ENCODE data around the gene PRR22.

DNA sequence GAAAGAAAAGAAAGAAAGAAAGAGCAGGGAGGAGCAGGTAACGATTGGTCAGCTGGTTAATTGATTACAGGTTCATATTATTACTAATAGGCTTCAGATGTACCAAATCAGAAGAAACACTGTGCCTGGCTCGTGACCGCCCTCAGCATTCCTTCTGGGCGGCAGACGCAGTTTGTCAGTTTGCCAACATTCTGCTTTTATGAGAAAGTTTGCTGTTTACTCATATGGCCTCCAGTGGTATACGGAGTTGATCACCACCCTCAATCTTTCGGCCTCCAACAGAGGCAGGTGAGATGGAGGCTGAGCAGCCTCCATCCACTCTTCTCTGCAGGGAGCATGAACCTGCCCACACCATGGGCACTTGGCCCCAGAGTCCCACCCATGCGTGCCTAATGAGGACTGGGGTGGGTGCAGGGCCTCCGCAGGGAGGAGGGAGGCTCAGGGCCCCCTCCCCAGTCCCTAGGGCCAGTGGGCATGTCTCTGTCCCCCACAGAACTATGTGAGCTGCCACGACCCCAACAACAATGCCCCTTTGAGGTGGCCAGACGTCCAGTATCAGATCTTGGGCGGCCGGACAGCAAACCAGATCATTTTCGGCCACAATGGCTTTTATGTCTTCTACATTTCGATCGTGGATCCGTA is 8.8 kb downstream of the PRR22 start:
- no peak for TF ChIP-seq ZNF274 (IDR thresholded peaks at IDR 0.05; ENCODE audit: low read depth, low read length)
- no peak for TF ChIP-seq YY1 (IDR thresholded peaks at IDR 0.05; ENCODE audit: insufficient read depth, insufficient read length)
- TF ChIP-seq SUZ12 (IDR thresholded peaks at IDR 0.05; ENCODE audit: extremely low read depth, insufficient read depth, insufficient read length), result no peak
